ENCODE results near the gene ASB1.

DNA sequence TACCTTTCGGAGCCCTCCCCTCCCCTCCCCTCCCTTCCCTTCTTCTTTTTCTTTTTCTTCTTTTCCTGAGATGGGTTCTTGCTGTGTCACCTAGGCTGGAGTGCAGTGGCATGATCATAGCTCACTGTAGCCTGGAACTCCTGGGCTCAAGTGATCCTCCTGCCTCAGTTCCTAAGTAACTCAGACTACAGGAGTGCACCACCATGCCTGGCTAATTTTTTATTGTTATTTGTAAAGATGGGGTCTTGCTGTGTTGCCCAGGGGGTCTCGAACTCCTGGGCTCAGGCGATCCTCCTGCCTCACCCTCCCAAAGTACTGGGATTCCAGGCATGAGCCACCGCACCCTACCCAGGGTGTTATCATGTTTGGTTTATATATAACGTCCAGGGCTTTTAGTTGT is 66.7 kb downstream of the ASB1 start:
- TF ChIP-seq POLR2A (IDR thresholded peaks at IDR 0.05), result no peak
- TF ChIP-seq, protein P1, sequence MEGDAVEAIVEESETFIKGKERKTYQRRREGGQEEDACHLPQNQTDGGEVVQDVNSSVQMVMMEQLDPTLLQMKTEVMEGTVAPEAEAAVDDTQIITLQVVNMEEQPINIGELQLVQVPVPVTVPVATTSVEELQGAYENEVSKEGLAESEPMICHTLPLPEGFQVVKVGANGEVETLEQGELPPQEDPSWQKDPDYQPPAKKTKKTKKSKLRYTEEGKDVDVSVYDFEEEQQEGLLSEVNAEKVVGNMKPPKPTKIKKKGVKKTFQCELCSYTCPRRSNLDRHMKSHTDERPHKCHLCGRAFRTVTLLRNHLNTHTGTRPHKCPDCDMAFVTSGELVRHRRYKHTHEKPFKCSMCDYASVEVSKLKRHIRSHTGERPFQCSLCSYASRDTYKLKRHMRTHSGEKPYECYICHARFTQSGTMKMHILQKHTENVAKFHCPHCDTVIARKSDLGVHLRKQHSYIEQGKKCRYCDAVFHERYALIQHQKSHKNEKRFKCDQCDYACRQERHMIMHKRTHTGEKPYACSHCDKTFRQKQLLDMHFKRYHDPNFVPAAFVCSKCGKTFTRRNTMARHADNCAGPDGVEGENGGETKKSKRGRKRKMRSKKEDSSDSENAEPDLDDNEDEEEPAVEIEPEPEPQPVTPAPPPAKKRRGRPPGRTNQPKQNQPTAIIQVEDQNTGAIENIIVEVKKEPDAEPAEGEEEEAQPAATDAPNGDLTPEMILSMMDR (IDR thresholded peaks at IDR 0.05), result no peak
